Fibroblast of lung (primary cell): Measurements from ENCODE around the gene DGAT2. TPM values are rescaled to one million over a fixed set of nuclear protein-coding genes. Genes with fewer than 3 reads are reported as not detected.

Experiments
- DNase-seq, 2 donors: peaks; one replicate each; pipeline versions ENCODE4 v3.0.0 to v3.0.0-alpha.2; 2010; ENCODE audit warnings: low read depth in 2 of 2
- H2AFZ ChIP-seq: 2 replicates; pipeline ENCODE4 v1.5.1; 2012; ENCODE audit warnings: low read length, control low read depth, inconsistent platforms
- H3K27ac ChIP-seq: 2 replicates; pipeline ENCODE4 v1.5.1; 2011; ENCODE audit warnings: low read length, control low read depth; ENCODE audit not compliant: insufficient read depth
- H3K27me3 ChIP-seq: 2 replicates; pipeline ENCODE4 v1.5.1; 2011; ENCODE audit warnings: mild to moderate bottlenecking, low read length; ENCODE audit not compliant: control insufficient read depth, insufficient read depth
- H3K36me3 ChIP-seq: 2 replicates; pipeline ENCODE4 v1.5.1; 2011; ENCODE audit warnings: low read length; ENCODE audit not compliant: control insufficient read depth, insufficient read depth
- H3K4me1 ChIP-seq: 2 replicates; pipeline ENCODE4 v1.5.1; 2011; ENCODE audit warnings: low read length; ENCODE audit not compliant: control insufficient read depth, insufficient read depth; ENCODE audit errors: extremely low read depth
- H3K4me2 ChIP-seq: 2 replicates; pipeline ENCODE4 v1.5.1; 2011; ENCODE audit warnings: low read length, control low read depth; ENCODE audit not compliant: insufficient read depth; ENCODE audit errors: extremely low read depth
- H3K4me3 ChIP-seq, 4 experiments: fragments of 200-600 bp in 1 of 4; sonication (generic) in 1 of 4; replicated peaks in 1 of 4; 2 replicates each; pipeline ENCODE4 v1.5.1; 2011 to 2016; ENCODE audit warnings: low read length in 4 of 4, low read depth in 3 of 4, mild to moderate bottlenecking in 3 of 4, control low read depth in 2 of 4, inconsistent platforms in 1 of 4, mixed read lengths in 1 of 4; ENCODE audit not compliant: insufficient read depth in 1 of 4; ENCODE audit errors: control extremely low read depth in 1 of 4
- H3K79me2 ChIP-seq: 2 replicates; pipeline ENCODE4 v1.5.1; 2012; ENCODE audit warnings: mild to moderate bottlenecking, low read length, inconsistent platforms; ENCODE audit not compliant: control insufficient read depth, insufficient read depth
- H3K9ac ChIP-seq: 2 replicates; pipeline ENCODE4 v1.5.1; 2011; ENCODE audit warnings: mild to moderate bottlenecking, low read length, control low read depth; ENCODE audit not compliant: insufficient read depth
- H3K9me3 ChIP-seq: 2 replicates; pipeline ENCODE4 v1.5.1; 2012; ENCODE audit warnings: low read depth, low read length; ENCODE audit not compliant: control insufficient read depth, insufficient read depth
- H4K20me1 ChIP-seq: 2 replicates; pipeline ENCODE4 v1.5.1; 2011; ENCODE audit warnings: low read length; ENCODE audit not compliant: control insufficient read depth, insufficient read depth; ENCODE audit errors: extremely low read depth
- EZH2 ChIP-seq: IDR thresholded peaks from 2 replicates; pipeline ENCODE4 v1.5.1; 2012; ENCODE audit warnings: low read length, control low read depth, mild to moderate bottlenecking; ENCODE audit errors: missing control alignments
- polyA plus RNA-seq, 2 donors: library from polyadenylated mRNA; depleted of rRNA in 1 of 2; stranded (reverse) in 1 of 2; unstranded in 1 of 2; fragments of >200 nt; gene quantifications; 2 replicates each; pipeline ENCODE4 v1.2.1, GENCODE V29; 2011 to 2012; ENCODE audit warnings: missing spikeins in 1 of 2
- total RNA-seq: library from RNA; depleted of rRNA; stranded (reverse); fragments of >200 nt; gene quantifications from 2 replicates; pipeline ENCODE4 v1.2.1, GENCODE V29; 2014
- TF ChIP-seq, protein P1 (sequence below), 2 donors: IDR thresholded peaks in 1 of 2; conservative IDR thresholded peaks in 1 of 2; 1 replicate in 1 of 2; 2 replicates in 1 of 2; pipeline ENCODE4 v1.5.1; 2011 to 2012; ENCODE audit warnings: low read length in 2 of 2, control low read depth in 1 of 2, inconsistent platforms in 1 of 2, low read depth in 1 of 2, mild to moderate bottlenecking in 1 of 2

DGAT2 gene
- total and polyA plus RNA-seq, 2 donors (not counting 1 experiment from before 2014, with no cell fraction given), result 0.32 to 1.3 TPM

DNA sequence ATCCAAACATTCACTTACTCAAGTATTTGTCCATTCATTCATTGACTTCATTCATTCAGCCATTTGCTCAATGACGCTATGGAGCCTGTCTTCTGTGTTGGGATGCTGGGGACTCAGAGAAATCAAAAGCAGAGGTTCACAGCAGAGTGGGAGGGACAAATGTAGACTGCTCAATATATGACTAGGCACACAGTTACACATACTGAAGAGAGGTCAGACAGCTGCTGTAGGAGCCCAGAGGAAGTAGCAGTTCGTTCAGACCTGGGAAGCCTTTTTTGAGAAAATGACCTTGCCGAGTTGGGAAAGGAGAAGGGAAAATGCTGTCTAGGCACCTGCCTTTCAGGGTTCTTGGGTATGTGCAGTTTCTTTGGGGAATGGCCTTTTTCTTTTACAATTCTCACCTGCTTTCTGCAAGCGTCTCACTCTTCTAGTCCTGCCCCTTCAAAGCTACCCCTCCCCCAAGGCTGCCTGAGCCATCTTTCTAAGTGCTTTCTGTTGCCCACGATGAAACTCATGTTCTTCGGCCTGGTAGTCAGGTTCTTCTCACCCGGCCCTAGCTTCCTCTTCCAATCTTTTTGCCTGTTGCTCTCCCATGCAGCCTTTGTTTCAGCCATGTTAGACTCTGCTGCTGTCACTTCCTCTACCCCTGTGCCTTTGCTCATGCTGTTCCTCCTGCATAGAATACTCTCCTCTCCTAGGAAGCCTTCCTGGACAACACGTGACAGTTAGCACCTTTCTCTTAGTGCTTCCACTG lies 42.2 kb downstream of the DGAT2 start:
- Histone ChIP-seq H3K27me3 (peaks cover 2% of the 10 kb centered on the region), H3K4me2 (no peak overlapping the region), H2AFZ (no peak overlapping the region), H3K4me1 (peaks cover 4% of the 10 kb centered on the region), H4K20me1 (no peaks in the 10 kb centered on the region), H3K4me3 (no peak overlapping the region), H3K27ac (no peak overlapping the region), H3K9ac (no peak overlapping the region), H3K36me3 (no peaks in the 10 kb centered on the region), H3K79me2 (peaks cover 3% of the 10 kb centered on the region), H3K9me3 (no peaks in the 10 kb centered on the region)
- TF ChIP-seq, protein P1, sequence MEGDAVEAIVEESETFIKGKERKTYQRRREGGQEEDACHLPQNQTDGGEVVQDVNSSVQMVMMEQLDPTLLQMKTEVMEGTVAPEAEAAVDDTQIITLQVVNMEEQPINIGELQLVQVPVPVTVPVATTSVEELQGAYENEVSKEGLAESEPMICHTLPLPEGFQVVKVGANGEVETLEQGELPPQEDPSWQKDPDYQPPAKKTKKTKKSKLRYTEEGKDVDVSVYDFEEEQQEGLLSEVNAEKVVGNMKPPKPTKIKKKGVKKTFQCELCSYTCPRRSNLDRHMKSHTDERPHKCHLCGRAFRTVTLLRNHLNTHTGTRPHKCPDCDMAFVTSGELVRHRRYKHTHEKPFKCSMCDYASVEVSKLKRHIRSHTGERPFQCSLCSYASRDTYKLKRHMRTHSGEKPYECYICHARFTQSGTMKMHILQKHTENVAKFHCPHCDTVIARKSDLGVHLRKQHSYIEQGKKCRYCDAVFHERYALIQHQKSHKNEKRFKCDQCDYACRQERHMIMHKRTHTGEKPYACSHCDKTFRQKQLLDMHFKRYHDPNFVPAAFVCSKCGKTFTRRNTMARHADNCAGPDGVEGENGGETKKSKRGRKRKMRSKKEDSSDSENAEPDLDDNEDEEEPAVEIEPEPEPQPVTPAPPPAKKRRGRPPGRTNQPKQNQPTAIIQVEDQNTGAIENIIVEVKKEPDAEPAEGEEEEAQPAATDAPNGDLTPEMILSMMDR (conservative IDR thresholded peaks at IDR 0.05 in 1 of 2, IDR thresholded peaks at IDR 0.05 in 1 of 2; ENCODE audit: low read depth in 1 of 2, low read length in 2 of 2), result no peak
- TF ChIP-seq EZH2, result no peak
- DNase-seq, result no peak

- H3K27me3 ChIP-seq, result peaks cover 2% of the 10 kb centered on the region
- no peak overlapping the region for H2AFZ ChIP-seq
- no peaks in the 10 kb centered on the region for H4K20me1 ChIP-seq
- peaks cover 7% of the 10 kb centered on the region for H3K4me1 ChIP-seq
- H3K9me3 ChIP-seq, result no peaks in the 10 kb centered on the region
- peaks cover 9% of the 10 kb centered on the region for H3K79me2 ChIP-seq
- no peak overlapping the region for H3K4me2 ChIP-seq
- no peak for DNase-seq
- H3K4me3 ChIP-seq, result no peak overlapping the region
- H3K9ac ChIP-seq, result no peak overlapping the region
- no peak overlapping the region for H3K27ac ChIP-seq
- H3K36me3 ChIP-seq, result no peaks in the 10 kb centered on the region
- TF ChIP-seq, protein P1 (conservative IDR thresholded peaks at IDR 0.05 in 1 of 2, IDR thresholded peaks at IDR 0.05 in 1 of 2; ENCODE audit: low read depth in 1 of 2, low read length in 2 of 2), result no peak
- TF ChIP-seq EZH2, result no peak
Observed at GRCh38 chr11:75811485-75811884, 42.9 kb downstream of the DGAT2 start.

DNA sequence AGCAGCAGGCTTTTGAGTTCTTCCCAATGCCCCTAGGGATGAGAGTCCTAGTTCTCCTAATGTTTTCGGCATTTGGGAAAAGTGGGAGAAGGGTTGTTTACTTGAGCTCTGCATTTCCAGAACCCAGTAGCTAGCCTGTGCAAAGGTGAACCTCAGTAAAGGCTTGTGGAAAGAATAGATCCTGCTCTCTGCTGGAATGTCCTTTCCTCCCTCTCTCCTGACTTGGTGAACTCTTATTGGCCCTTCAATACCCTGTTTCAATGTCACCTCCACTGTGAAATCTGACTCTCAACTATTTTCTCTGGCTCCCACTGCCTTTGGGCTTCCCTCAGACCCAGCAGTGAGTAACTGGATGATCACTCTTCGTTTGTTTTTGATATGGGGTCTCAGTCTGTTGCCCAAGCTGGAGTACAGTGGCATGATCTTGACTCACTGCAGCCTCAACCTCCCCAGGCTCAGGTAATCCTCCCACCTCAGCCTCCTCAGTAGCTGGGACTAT lies 44.0 kb downstream of the DGAT2 start:
- H3K9ac ChIP-seq, result no peak overlapping the region
- no peak overlapping the region for H3K27ac ChIP-seq

More for the DNA sequence above, 44.0 kb downstream of the DGAT2 start:
- peaks cover 8% of the 10 kb centered on the region for H3K4me1 ChIP-seq
- peaks cover 12% of the 10 kb centered on the region for H3K79me2 ChIP-seq
- H3K4me2 ChIP-seq, result no peak overlapping the region
- peaks cover 2% of the 10 kb centered on the region for H3K27me3 ChIP-seq
- H2AFZ ChIP-seq, result no peak overlapping the region
- no peaks in the 10 kb centered on the region for H4K20me1 ChIP-seq
- TF ChIP-seq, protein P1 (conservative IDR thresholded peaks at IDR 0.05 in 1 of 2, IDR thresholded peaks at IDR 0.05 in 1 of 2; ENCODE audit: low read depth in 1 of 2, low read length in 2 of 2), result no peak
- TF ChIP-seq EZH2, result no peak
- H3K36me3 ChIP-seq, result no peaks in the 10 kb centered on the region
- no peak overlapping the region for H3K4me3 ChIP-seq
- no peaks in the 10 kb centered on the region for H3K9me3 ChIP-seq
- no peak for DNase-seq
